Heart left ventricle (tissue), 16 donors: ENCODE measurements around the gene GPR68. TPM values are rescaled to one million over a fixed set of nuclear protein-coding genes. Genes with fewer than 3 reads are reported as not detected.
A peak's percentile ranks its signal among the peaks of the same experiment; 100 is the strongest.

Experiments
- ATAC-seq, 4 donors: fragments of 200-7000 bp; cut with Tn5 transposase; one replicate each; pipeline ENCODE4 v1.9.1; 2020 to 2022; ENCODE audit warnings: moderate library complexity in 4 of 4, mild to moderate bottlenecking in 3 of 4, moderate number of reproducible peaks in 1 of 4
- DNase-seq, 5 donors: peaks; one replicate each; pipeline ENCODE4 v3.0.0-alpha.2; 2020
- H3K27ac ChIP-seq, 12 donors: fragments of 200-600 bp; sonication (generic) in 4 of 12; one replicate each; pipeline versions ENCODE4 v1.5.0 to v1.8.0; 2016 to 2022; ENCODE audit warnings: mild to moderate bottlenecking in 2 of 12
- H3K27me3 ChIP-seq, 9 donors: fragments of 200-600 bp; sonication (generic) in 2 of 9; one replicate each; pipeline versions ENCODE4 v1.5.1 to v1.8.0; 2016 to 2022; ENCODE audit warnings: mild to moderate bottlenecking in 3 of 9
- H3K36me3 ChIP-seq, 9 donors: fragments of 200-600 bp; sonication (generic) in 2 of 9; one replicate each; pipeline versions ENCODE4 v1.5.0 to v1.8.0; 2018 to 2022; ENCODE audit warnings: mild to moderate bottlenecking in 2 of 9
- H3K4me1 ChIP-seq, 12 donors: fragments of 200-600 bp; sonication (generic) in 4 of 12; one replicate each; pipeline versions ENCODE4 v1.5.0 to v1.8.0; 2016 to 2022; ENCODE audit warnings: mild to moderate bottlenecking in 3 of 12
- H3K4me3 ChIP-seq, 12 donors: fragments of 200-600 bp; sonication (generic) in 4 of 12; one replicate each; pipeline versions ENCODE4 v1.5.0 to v1.8.0; 2017 to 2022; ENCODE audit warnings: mild to moderate bottlenecking in 9 of 12, moderate library complexity in 4 of 12
- H3K9me3 ChIP-seq, 12 donors: fragments of 200-600 bp; sonication (generic) in 4 of 12; one replicate each; pipeline versions ENCODE4 v1.5.0 to v1.8.0; 2016 to 2022; ENCODE audit warnings: mild to moderate bottlenecking in 1 of 12
- POLR2A ChIP-seq, 2 donors: fragments of 450-650 bp; IDR thresholded peaks; one replicate each; pipeline ENCODE4 v1.6.1; 2017; ENCODE audit warnings: antibody characterized with exemption in 2 of 2, mild to moderate bottlenecking in 2 of 2, moderate library complexity in 2 of 2
- WGBS, 4 donors: extraction: QIAGEN DNeasy Blood & Tissue Kit in 2 of 4; methylation state at CpG; one replicate each; pipeline versions ENCODE4 v1.1.5 to v1.1.7; 2013 to 2018; 5-methylcytosine and 5-hydroxymethylcytosine counted together
- intact Hi-C, 10 donors: fragments of 100-400 bp; cut with DNase I; formaldehyde crosslinking; loops; one replicate each; pipeline versions ENCODE4 v1.11.1 to v1.14.2; 2022
- polyA plus RNA-seq, 2 donors: library from polyadenylated mRNA; stranded (reverse); fragments of 200-250 nt; gene quantifications; one replicate each; pipeline ENCODE4 v1.2.3, GENCODE V29; 2013
- total RNA-seq, 9 donors: library from RNA; depleted of rRNA in 2 of 9; stranded (reverse); fragments of >200 nt in 2 of 9; fragmentation: NEBNext Ultra II Directional in 3 of 9; extraction: Animal tissue kit (Norgen Biotek cat#: 25700) in 3 of 9; gene quantifications; one replicate each; pipeline versions ENCODE4 v1.1.0 to v1.2.4, GENCODE V29; 2016 to 2023
- TF ChIP-seq, protein P1 (sequence below), 12 donors: fragments of 200-600 bp; sonication (generic) in 4 of 12; IDR thresholded peaks; one replicate each; pipeline versions ENCODE4 v1.5.0 to v1.8.0; 2018 to 2022; ENCODE audit warnings: antibody characterized with exemption in 12 of 12, mild to moderate bottlenecking in 5 of 12
- donor health status: ischemic (EF 13 %, LVEDD 7.1; RV severe dilation, severe dysfunction).
- donor health status: healthy with polysubstance abuse.
- donor health status: DM: no; HTN: yes; CAD: no.
- donor health status: DM: no; HTN: no; CAD: no.
- donor health status: ischemic (EF 25% LVEDD 6.9; RV normal size, moderate dysfunction).
- donor health status: ischemic (EF 25% LVEDD 5.7; RV mildly dilated, moderate dysfunction).
- donor health status: healthy.
- donor health status: DM: yes; HTN: yes; CAD: no.
- donor health status: ischemic (EF 35%, LVEDD 5.7; RV mildly dilated, moderate dysfunction).
- donor health status: nonischemic (EF 11% LVEDD 7.7; RV severe dilation, severe dysfunction).
- donor health status: DM: yes; HTN: yes; CAD: no.
- donor health status: PGD.
- donor health status: ischemic (EF 29% LVEDD 5.4; RV normal size, mild dysfunction).
- donor health status: nonischemic (EF 23%, LVEDD 6.1; RV moderate dilation, normal function).

The GPR68 gene
- total and polyA plus RNA-seq, 11 donors: 0.08 to 2.6 (median 0.59) TPM; not detected in 1

DNA sequence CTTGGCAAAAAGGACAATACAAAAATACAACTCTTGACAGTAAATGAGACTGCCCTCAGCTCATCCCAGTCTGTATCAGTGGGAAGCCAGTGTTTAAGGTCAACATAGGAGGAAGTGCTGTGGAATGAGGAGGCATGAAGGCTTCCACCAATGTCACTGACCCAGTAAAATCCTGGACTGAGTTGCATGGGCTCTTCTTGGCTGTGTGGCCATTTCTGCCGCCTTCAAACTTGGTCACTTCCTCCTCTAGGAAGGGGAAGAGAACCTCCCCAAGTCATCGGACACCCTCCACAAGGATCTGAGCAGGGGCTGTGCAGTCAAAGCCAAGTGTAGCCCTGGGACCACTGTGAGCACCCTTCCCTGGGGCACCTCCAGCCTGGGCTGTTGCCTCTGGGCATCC, 11.9 kb downstream of the GPR68 start:
- no peak for TF ChIP-seq POLR2A (IDR thresholded peaks at IDR 0.05)
- TF ChIP-seq, protein P1, sequence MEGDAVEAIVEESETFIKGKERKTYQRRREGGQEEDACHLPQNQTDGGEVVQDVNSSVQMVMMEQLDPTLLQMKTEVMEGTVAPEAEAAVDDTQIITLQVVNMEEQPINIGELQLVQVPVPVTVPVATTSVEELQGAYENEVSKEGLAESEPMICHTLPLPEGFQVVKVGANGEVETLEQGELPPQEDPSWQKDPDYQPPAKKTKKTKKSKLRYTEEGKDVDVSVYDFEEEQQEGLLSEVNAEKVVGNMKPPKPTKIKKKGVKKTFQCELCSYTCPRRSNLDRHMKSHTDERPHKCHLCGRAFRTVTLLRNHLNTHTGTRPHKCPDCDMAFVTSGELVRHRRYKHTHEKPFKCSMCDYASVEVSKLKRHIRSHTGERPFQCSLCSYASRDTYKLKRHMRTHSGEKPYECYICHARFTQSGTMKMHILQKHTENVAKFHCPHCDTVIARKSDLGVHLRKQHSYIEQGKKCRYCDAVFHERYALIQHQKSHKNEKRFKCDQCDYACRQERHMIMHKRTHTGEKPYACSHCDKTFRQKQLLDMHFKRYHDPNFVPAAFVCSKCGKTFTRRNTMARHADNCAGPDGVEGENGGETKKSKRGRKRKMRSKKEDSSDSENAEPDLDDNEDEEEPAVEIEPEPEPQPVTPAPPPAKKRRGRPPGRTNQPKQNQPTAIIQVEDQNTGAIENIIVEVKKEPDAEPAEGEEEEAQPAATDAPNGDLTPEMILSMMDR (IDR thresholded peaks at IDR 0.05): no peak
- Histone ChIP-seq H3K36me3 (peaks cover 0 to 27% (median 9%) of the 10 kb centered on the region in 9 donors), H3K4me1 (peaks cover 0 to 55% (median 0%) of the 10 kb centered on the region in 12 donors), H3K4me3 (no peak overlapping the region), H3K27ac (peak overlapping the region in 1 of 12 donors; percentile 83), H3K9me3 (peaks cover 0 to 17% (median 6%) of the 10 kb centered on the region in 12 donors), H3K27me3 (no peaks in the 10 kb centered on the region)
- ATAC-seq: peak in 1 of 4 donors; percentile 2
- no peak for DNase-seq
- WGBS, 4 donors: 48 to 79% (median 68%) methylated on average over 2 of the region's 2 CpGs
- intact Hi-C loops: no loop called here

GRCh38 chr14:91232052-91232451, 12.5 kb downstream of the GPR68 start:
- ATAC-seq (no peak), DNase-seq (no peak)
- intact Hi-C loops: no loop called here
- H3K27ac ChIP-seq: peak overlapping the region in 3 of 12 donors; percentile 17 to 83 (median 19)
- peaks cover 0 to 57% (median 0%) of the 10 kb centered on the region in 12 donors for H3K4me1 ChIP-seq
- 90 to 96% (median 92%) methylated on average over 2 of the region's 2 CpGs for WGBS, 4 donors
- TF ChIP-seq POLR2A (IDR thresholded peaks at IDR 0.05): no peak
- TF ChIP-seq, protein P1 (IDR thresholded peaks at IDR 0.05): no peak
- H3K4me3 ChIP-seq: no peak overlapping the region
- no peaks in the 10 kb centered on the region for H3K27me3 ChIP-seq
- H3K36me3 ChIP-seq: peaks cover 0 to 32% (median 14%) of the 10 kb centered on the region in 9 donors
- H3K9me3 ChIP-seq: peaks cover 0 to 17% (median 6%) of the 10 kb centered on the region in 12 donors

DNA sequence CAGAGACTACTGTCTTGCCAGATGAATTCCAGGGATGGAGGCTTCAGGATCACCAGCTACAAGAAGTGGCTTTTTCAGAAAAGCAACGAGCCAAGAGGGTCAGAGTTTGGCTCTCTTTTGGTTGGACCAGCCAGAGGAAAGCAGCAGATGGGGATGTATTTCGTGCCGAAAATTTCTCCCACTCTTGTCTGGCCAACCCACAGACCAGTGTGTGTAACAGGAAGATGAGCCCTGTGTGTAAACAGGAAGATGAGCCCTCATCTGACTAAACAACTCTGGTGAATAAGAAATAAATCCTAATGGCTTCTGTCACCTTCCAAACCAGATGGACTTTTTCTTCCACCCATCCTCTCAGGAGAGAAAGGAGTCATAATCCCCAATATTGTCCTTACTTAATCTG, 13.1 kb downstream of the GPR68 start:
- Histone ChIP-seq H3K4me3 (no peak overlapping the region), H3K27me3 (no peaks in the 10 kb centered on the region), H3K4me1 (peaks cover 0 to 62% (median 0%) of the 10 kb centered on the region in 12 donors), H3K36me3 (peaks cover 0 to 38% (median 20%) of the 10 kb centered on the region in 9 donors), H3K27ac (peak overlapping the region in 2 of 12 donors; percentile 17 to 83), H3K9me3 (peaks cover 0 to 17% (median 6%) of the 10 kb centered on the region in 12 donors)
- DNase-seq: no peak
- WGBS, 4 donors: 82 to 94% (median 89%) methylated on average over 3 of the region's 3 CpGs
- intact Hi-C loops: no loop called here
- ATAC-seq: no peak
- TF ChIP-seq, protein P1 (IDR thresholded peaks at IDR 0.05): no peak
- TF ChIP-seq POLR2A (IDR thresholded peaks at IDR 0.05): no peak

- WGBS, 4 donors: 90 to 96% (median 93%) methylated on average over 4 of the region's 4 CpGs
- H3K36me3 ChIP-seq: peaks cover 0 to 42% (median 28%) of the 10 kb centered on the region in 9 donors
These were observed 14.0 kb downstream of the GPR68 start for GRCh38 chr14:91230397-91231035.

More at GRCh38 chr14:91230397-91231035, 14.0 kb downstream of the GPR68 start:
- Histone ChIP-seq H3K27me3 (no peaks in the 10 kb centered on the region), H3K4me3 (no peak overlapping the region), H3K4me1 (peaks cover 0 to 62% (median 0%) of the 10 kb centered on the region in 12 donors), H3K9me3 (peaks cover 0 to 17% (median 6%) of the 10 kb centered on the region in 12 donors), H3K27ac (peak overlapping the region in 1 of 12 donors; percentile 83)
- ATAC-seq (no peak), DNase-seq (no peak)
- intact Hi-C loops: no loop called here
- TF ChIP-seq POLR2A (IDR thresholded peaks at IDR 0.05): no peak
- TF ChIP-seq, protein P1 (IDR thresholded peaks at IDR 0.05): no peak
